ENCODE measurements around the gene MAX.
"Not testable (repeated sequence)": the region's sequence is repeated elsewhere in the genome, so short reads cannot be mapped to it uniquely, and the experiment has no call there.

The MAX gene

GRCh38 chr14:65103150-65103760, 938 bp upstream of the MAX start:
- peak; percentile 44 for DNase-seq

- DNase-seq, result peak; percentile 35
These were observed 481 bp downstream of the MAX start for GRCh38 chr14:65101631-65102440.

GRCh38 chr14:65100922-65101541, 1.3 kb downstream of the MAX start:
- DNase-seq, result peak; percentile 31

- DNase-seq, result peak; percentile 59
These were observed 3.7 kb downstream of the MAX start for GRCh38 chr14:65098586-65098985.

- no peak for DNase-seq
These were observed 5.8 kb downstream of the MAX start for GRCh38 chr14:65096323-65097089.

GRCh38 chr14:65095633-65096205, 6.6 kb downstream of the MAX start:
- DNase-seq, result no peak

- DNase-seq, result no peak
These were observed 10.0 kb downstream of the MAX start for GRCh38 chr14:65092349-65092748.

DNA sequence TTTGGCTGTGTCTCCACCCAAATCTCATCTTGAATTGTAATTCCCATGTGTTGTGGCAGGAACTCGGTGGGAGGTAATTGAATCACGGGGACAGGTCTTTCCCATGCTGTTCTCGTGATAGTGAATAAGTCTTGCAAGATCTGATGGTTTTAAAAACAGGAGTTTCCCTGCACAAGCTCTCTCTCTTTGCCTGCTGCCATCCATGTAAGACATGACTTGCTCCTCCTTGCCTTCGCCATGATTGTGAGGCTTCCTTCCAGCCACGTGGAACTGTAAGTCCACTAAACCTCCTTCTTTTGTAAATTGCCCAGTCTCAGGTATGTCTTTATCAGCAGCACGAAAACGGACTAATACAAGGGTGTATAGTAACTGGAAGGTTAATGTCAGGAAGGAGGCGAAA, 14.5 kb downstream of the MAX start:
- DNase-seq, result not testable (repeated sequence)

GRCh38 chr14:65086686-65087085, 15.6 kb downstream of the MAX start:
- DNase-seq, result not testable (repeated sequence)

DNA sequence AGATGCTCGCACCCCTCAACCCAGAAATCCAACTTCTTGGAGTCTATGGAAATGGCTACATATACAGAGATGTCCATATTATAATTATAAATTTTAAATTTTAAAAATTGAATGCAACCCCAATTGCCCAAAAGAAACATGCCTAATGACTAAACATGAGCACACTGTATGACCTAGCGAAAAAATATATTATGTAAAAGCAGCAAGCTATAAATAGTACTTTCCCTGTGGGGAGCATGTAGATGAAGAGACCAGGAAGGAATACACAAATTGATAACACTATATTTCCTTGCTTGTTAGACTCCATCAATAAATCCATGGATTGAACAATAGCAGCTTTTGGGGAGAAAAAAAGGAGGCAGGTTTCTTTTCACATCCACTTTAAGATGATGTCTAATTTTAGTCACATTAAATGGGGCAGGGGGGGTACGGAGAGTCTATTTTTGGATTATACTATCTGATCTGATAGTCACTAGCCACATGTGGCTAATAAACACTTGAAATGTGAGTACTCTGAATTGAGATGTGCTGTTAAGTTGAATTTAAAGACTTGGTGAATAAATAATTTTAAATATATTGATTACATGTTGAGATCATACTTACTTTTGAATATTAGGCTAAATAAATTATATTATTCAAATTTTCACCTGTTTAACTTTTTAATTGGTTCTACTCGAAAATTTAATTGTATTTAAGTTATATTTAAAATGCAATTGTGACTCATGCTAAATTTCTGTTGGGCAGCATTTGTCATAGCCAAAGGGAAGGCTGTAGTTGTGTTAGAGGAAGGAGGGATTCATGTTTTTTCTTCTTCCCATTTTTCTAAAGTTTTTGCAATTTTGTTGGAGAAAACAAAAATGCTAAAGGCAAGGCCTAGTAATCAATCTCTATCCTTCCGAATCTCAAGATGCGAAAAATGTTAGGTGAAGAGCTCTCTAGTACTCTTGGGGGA, 17.5 kb downstream of the MAX start:
- DNase-seq, result no peak

GRCh38 chr14:65082930-65083329, 19.4 kb downstream of the MAX start:
- DNase-seq, result no peak

GRCh38 chr14:65080960-65081747, 21.2 kb downstream of the MAX start:
- DNase-seq, result no peak

DNA sequence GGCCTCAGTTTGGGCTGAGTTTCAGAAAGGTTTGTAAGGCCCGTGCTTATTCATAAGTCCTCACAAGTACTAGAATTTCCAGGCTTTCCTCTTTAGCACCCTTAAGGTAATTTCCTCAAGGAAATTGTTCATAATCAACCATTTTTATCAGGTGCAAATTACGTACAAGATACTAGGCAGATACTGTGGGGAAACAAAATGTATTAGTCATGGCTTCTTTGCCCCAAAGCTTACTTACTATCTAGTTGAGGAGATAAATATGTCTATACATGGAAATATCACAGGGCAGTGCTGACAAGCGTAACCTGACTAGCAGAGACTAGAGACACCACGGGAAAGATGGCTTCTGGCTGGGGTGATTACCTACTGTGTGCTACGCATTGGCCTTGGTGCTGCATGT, 22.5 kb downstream of the MAX start:
- no peak for DNase-seq

GRCh38 chr14:65079201-65079600, 23.1 kb downstream of the MAX start:
- no peak for DNase-seq

- no peak for DNase-seq
These were observed 25.0 kb downstream of the MAX start for GRCh38 chr14:65077318-65077717.

GRCh38 chr14:65075628-65076325, 26.5 kb downstream of the MAX start:
- DNase-seq, result no peak

DNA sequence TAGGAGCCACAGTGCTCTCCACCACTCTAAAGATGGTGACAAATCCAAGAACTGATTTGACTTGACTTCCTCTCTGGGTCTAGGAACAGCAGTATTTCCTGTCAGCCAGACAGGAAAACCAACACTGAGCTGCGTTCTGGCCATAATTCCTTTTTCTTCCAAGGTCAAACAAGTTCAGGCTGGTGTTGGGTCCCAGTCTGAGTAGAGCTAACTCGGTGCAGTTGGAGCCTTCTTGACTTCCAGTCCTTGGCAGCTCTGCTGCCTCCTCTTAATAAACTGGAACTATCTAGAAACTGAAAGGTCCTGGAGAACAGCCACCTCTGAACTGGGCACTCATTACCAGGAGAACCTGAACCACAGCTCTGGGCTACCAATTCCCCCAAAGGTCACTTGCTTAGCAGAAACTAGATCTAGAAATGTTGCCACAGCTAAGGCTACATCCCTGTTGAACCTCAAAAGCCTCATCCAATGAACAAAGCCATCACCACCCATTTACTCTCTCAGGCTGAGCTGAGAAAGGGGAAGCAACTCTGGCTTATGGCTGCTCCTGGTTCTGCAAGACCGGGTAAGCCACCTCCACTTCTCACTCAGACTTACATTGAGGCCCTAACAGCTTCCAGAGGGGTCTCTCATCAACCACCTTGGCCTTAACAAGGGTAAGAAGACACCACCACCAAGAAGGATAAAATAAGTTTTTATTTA, 27.7 kb downstream of the MAX start:
- no peak for DNase-seq

- DNase-seq, result no peak
These were observed 28.6 kb downstream of the MAX start for GRCh38 chr14:65073605-65074201.

GRCh38 chr14:65072937-65073336, 29.4 kb downstream of the MAX start:
- DNase-seq, result no peak

All from activated CD4-positive, alpha-beta T cell treated with anti-CD3 and anti-CD28 coated beads, Interleukin-2, Interleukin-6, amounts not matched to agents 100 ng/mL and 50 ng/mL, durations not matched to agents 16 hours and 8 hours (primary cell).